Activated T-cell treated with anti-CD3 and anti-CD28 coated beads, Interleukin-2, amount 50 U/mL, for 72 hours (primary cell): Measurements from ENCODE around the gene CPEB4. TPM values are rescaled to one million over a fixed set of nuclear protein-coding genes. Genes with fewer than 3 reads are reported as not detected.
A peak's percentile ranks its signal among the peaks of the same experiment; 100 is the strongest.

ENCODE experiments used
- ATAC-seq, 2 donors: fragments of 150-1000 bp; cut with Tn5 transposase; replicated peaks in 1 of 2; 2 replicates each; pipeline ENCODE4 v1.10.0; 2021; ENCODE audit warnings: moderate library complexity in 2 of 2, mild to moderate bottlenecking in 1 of 2
- DNase-seq, 2 donors: peaks; one replicate each; pipeline ENCODE4 v3.0.0; 2021 to 2022; ENCODE audit warnings: mixed read lengths in 1 of 2
- H3K27ac Mint-ChIP-seq: one replicate; pipeline ENCODE4 v1.8.0; 2022; ENCODE audit warnings: mild to moderate bottlenecking, moderate library complexity, mixed read lengths
- H3K27me3 Mint-ChIP-seq: one replicate; pipeline ENCODE4 v1.8.0; 2022; ENCODE audit warnings: low read depth, mixed read lengths
- H3K36me3 Mint-ChIP-seq, 2 donors: one replicate each; pipeline ENCODE4 v1.8.0; 2022; ENCODE audit warnings: mixed read lengths in 2 of 2, mild to moderate bottlenecking in 1 of 2; ENCODE audit not compliant: insufficient read depth in 2 of 2
- H3K4me1 Mint-ChIP-seq: one replicate; pipeline ENCODE4 v1.8.0; 2022; ENCODE audit warnings: low read depth, mixed read lengths
- H3K4me3 Mint-ChIP-seq, 2 donors: one replicate each; pipeline ENCODE4 v1.8.0; 2022; ENCODE audit warnings: mild to moderate bottlenecking in 2 of 2, mixed read lengths in 2 of 2, moderate library complexity in 2 of 2
- H3K9me3 Mint-ChIP-seq, 2 donors: one replicate each; pipeline ENCODE4 v1.8.0; 2022; ENCODE audit warnings: mixed read lengths in 2 of 2
- total RNA-seq, 2 donors: library from RNA; stranded (reverse); gene quantifications; one replicate each; pipeline ENCODE4 v1.2.3, GENCODE V29; 2022

Gene CPEB4
- total RNA-seq, 2 donors from 2014 or later, result 14.4 to 19.0 TPM

GRCh38 chr5:173933901-173934300 is 45.8 kb downstream of the CPEB4 start:
- Mint-ChIP-seq H3K4me3 (no peak overlapping the region), H3K4me1 (peaks cover 2% of the 10 kb centered on the region), H3K9me3 (no peaks in the 10 kb centered on the region), H3K27me3 (no peaks in the 10 kb centered on the region), H3K27ac (no peak overlapping the region), H3K36me3 (no peaks in the 10 kb centered on the region)
- DNase-seq, result no peak
- ATAC-seq, result no peak

GRCh38 chr5:173935396-173935795 is 47.2 kb downstream of the CPEB4 start:
- Mint-ChIP-seq H3K4me3 (no peak overlapping the region), H3K9me3 (no peaks in the 10 kb centered on the region), H3K36me3 (no peaks in the 10 kb centered on the region), H3K4me1 (no peaks in the 10 kb centered on the region), H3K27me3 (no peaks in the 10 kb centered on the region), H3K27ac (no peak overlapping the region)
- ATAC-seq, result no peak
- no peak for DNase-seq

GRCh38 chr5:173940269-173940668 is 52.1 kb downstream of the CPEB4 start:
- Mint-ChIP-seq H3K4me3 (no peak overlapping the region), H3K27ac (no peak overlapping the region), H3K36me3 (no peaks in the 10 kb centered on the region), H3K4me1 (no peaks in the 10 kb centered on the region), H3K9me3 (no peaks in the 10 kb centered on the region), H3K27me3 (no peaks in the 10 kb centered on the region)
- DNase-seq (no peak), ATAC-seq (no peak)

- Mint-ChIP-seq H3K36me3 (no peaks in the 10 kb centered on the region), H3K27me3 (no peaks in the 10 kb centered on the region), H3K4me3 (no peak overlapping the region), H3K9me3 (no peaks in the 10 kb centered on the region), H3K27ac (peak overlapping the region; percentile 11), H3K4me1 (no peaks in the 10 kb centered on the region)
- ATAC-seq, result no peak
- no peak for DNase-seq
Observed at GRCh38 chr5:173941102-173941501, 53.0 kb downstream of the CPEB4 start.

DNA sequence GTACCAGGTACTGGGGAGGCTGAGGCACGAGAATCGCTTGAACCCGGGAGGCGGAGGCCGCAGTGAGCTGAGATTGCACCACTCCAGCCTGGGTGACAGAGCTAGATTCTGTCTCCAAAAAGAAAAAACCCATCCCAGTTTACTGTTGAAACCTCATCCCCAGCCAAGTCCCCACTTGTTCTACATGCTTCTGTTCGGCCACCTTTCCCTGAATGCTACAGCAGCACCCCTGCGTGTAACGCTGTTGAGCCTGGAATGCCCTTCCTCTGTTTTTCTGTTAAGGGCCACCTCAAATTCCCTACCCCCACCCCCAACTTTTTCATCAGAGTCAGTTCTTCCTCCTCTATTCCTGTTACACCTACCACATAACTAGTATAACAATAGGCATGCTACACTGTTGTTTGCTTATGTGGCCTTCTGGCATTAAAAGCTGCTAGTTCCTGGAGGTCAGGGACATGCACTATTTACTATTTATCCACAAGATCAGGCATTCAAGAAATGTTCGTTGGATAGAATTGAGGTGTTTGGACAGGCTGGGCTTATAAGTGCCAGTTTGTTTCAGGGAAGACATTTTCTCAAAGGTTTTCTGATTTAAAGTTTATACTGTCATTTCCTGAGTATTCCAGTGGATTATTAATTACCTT is 53.7 kb downstream of the CPEB4 start:
- Mint-ChIP-seq H3K27ac (no peak overlapping the region), H3K4me3 (no peak overlapping the region), H3K9me3 (no peaks in the 10 kb centered on the region), H3K4me1 (no peaks in the 10 kb centered on the region), H3K27me3 (no peaks in the 10 kb centered on the region), H3K36me3 (no peaks in the 10 kb centered on the region)
- ATAC-seq, result no peak
- no peak for DNase-seq

DNA sequence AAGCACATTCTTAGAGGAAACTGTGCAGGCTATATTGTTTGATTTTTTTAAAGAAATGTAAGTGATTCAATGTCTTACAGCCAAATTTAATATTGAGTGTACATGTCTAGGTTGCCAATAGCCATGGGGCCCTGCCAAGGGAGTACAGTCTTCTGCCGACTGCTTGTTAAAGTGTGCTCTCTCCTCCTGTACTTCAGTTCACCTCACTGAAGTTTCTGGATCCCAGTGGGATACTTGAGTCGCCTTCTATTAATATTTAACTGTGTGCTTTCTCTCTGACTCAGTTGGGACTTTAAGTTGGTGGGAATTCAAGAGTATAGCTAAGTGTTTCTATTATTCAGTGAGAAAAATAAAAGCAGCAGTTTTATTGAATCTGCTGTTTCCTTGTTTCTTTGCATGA is 56.4 kb downstream of the CPEB4 start:
- no peak for DNase-seq
- no peaks in the 10 kb centered on the region for H3K36me3 Mint-ChIP-seq
- no peak overlapping the region for H3K4me3 Mint-ChIP-seq
- ATAC-seq, result no peak
- no peaks in the 10 kb centered on the region for H3K27me3 Mint-ChIP-seq
- no peaks in the 10 kb centered on the region for H3K9me3 Mint-ChIP-seq
- H3K27ac Mint-ChIP-seq, result no peak overlapping the region
- H3K4me1 Mint-ChIP-seq, result no peaks in the 10 kb centered on the region

- H3K27me3 Mint-ChIP-seq, result no peaks in the 10 kb centered on the region
- H3K36me3 Mint-ChIP-seq, result no peaks in the 10 kb centered on the region
- ATAC-seq (no peak), DNase-seq (no peak)
- H3K27ac Mint-ChIP-seq, result no peak overlapping the region
- no peak overlapping the region for H3K4me3 Mint-ChIP-seq
- no peaks in the 10 kb centered on the region for H3K4me1 Mint-ChIP-seq
- H3K9me3 Mint-ChIP-seq, result no peaks in the 10 kb centered on the region
Observed at GRCh38 chr5:173945160-173945559, 57.0 kb downstream of the CPEB4 start.

DNA sequence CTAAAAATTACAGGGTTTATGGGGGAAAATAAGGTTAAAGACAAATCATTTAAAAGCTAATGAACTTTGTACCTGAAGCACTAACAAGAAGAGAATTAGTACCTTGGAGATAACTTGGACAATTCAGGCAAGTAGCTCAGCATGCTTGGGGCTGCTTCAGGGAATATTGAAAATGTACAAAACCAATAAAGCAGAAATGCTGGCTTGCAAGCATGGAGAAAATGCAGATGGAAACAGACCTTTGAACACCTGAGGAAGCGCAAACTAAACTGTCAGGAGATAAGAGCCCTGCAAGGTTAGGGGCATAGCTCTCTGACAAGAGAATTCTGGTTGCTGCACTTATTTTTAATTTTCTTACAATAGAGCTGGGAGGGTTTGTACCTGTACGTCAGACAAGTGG is 58.2 kb downstream of the CPEB4 start:
- Mint-ChIP-seq H3K9me3 (no peaks in the 10 kb centered on the region), H3K36me3 (no peaks in the 10 kb centered on the region), H3K4me1 (no peaks in the 10 kb centered on the region), H3K4me3 (no peak overlapping the region), H3K27ac (no peak overlapping the region), H3K27me3 (no peaks in the 10 kb centered on the region)
- ATAC-seq, result no peak
- DNase-seq, result no peak

DNA sequence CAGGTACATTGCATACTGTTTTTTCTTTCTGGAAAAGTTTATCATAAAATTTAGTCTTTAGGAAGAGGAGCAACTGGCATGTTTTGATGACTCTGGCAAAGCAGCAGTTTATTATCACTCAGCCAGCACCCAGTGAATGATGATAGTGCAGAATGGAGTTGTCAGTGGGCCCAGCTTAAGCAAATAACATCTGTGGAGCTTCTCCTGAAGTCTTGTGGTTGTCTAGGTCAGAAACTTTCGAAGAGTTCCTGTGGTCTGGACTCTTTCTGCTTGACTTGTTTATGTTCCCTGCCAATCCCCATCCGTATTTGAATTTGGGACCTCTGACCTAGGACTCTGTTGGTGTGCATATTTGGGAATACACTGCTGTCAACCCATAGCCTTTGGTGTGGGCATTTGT is 62.7 kb downstream of the CPEB4 start:
- Mint-ChIP-seq H3K27ac (no peak overlapping the region), H3K27me3 (no peaks in the 10 kb centered on the region), H3K36me3 (peaks cover 0 to 3% of the 10 kb centered on the region in 2 donors), H3K4me1 (no peaks in the 10 kb centered on the region), H3K4me3 (no peak overlapping the region), H3K9me3 (no peaks in the 10 kb centered on the region)
- ATAC-seq, result no peak
- no peak for DNase-seq

GRCh38 chr5:173953528-173954090 is 65.5 kb downstream of the CPEB4 start:
- Mint-ChIP-seq H3K4me1 (no peaks in the 10 kb centered on the region), H3K36me3 (peaks cover 0 to 5% of the 10 kb centered on the region in 2 donors), H3K27ac (no peak overlapping the region), H3K9me3 (no peaks in the 10 kb centered on the region), H3K27me3 (no peaks in the 10 kb centered on the region), H3K4me3 (no peak overlapping the region)
- no peak for DNase-seq
- no peak for ATAC-seq

- Mint-ChIP-seq H3K9me3 (no peaks in the 10 kb centered on the region), H3K27me3 (no peaks in the 10 kb centered on the region), H3K27ac (no peak overlapping the region), H3K4me1 (no peaks in the 10 kb centered on the region), H3K36me3 (peaks cover 0 to 5% of the 10 kb centered on the region in 2 donors), H3K4me3 (no peak overlapping the region)
- ATAC-seq (no peak), DNase-seq (no peak)
Observed at GRCh38 chr5:173954671-173955521, 66.7 kb downstream of the CPEB4 start.

- Mint-ChIP-seq H3K4me3 (no peak overlapping the region), H3K9me3 (no peaks in the 10 kb centered on the region), H3K27me3 (no peaks in the 10 kb centered on the region), H3K27ac (no peak overlapping the region), H3K36me3 (peaks cover 0 to 2% of the 10 kb centered on the region in 2 donors), H3K4me1 (peaks cover 13% of the 10 kb centered on the region)
- DNase-seq (no peak), ATAC-seq (no peak)
Observed at GRCh38 chr5:173960986-173961385, 72.8 kb downstream of the CPEB4 start.

GRCh38 chr5:173961418-173961817 is 73.3 kb downstream of the CPEB4 start:
- Mint-ChIP-seq H3K27ac (no peak overlapping the region), H3K36me3 (peaks cover 0 to 2% of the 10 kb centered on the region in 2 donors), H3K4me3 (no peak overlapping the region), H3K9me3 (no peaks in the 10 kb centered on the region), H3K4me1 (peaks cover 13% of the 10 kb centered on the region), H3K27me3 (no peaks in the 10 kb centered on the region)
- DNase-seq, result no peak
- no peak for ATAC-seq
